ENCODE data around the gene SORD. TPM values are rescaled to one million over a fixed set of nuclear protein-coding genes. Genes with fewer than 3 reads are reported as not detected.

SORD gene
- total and polyA plus RNA-seq, 9 of the 15 experiments (the other 6 are each of a cell fraction or from before 2014, with no cell fraction given), result 5.9 to 79.2 (median 29.6) TPM

DNA sequence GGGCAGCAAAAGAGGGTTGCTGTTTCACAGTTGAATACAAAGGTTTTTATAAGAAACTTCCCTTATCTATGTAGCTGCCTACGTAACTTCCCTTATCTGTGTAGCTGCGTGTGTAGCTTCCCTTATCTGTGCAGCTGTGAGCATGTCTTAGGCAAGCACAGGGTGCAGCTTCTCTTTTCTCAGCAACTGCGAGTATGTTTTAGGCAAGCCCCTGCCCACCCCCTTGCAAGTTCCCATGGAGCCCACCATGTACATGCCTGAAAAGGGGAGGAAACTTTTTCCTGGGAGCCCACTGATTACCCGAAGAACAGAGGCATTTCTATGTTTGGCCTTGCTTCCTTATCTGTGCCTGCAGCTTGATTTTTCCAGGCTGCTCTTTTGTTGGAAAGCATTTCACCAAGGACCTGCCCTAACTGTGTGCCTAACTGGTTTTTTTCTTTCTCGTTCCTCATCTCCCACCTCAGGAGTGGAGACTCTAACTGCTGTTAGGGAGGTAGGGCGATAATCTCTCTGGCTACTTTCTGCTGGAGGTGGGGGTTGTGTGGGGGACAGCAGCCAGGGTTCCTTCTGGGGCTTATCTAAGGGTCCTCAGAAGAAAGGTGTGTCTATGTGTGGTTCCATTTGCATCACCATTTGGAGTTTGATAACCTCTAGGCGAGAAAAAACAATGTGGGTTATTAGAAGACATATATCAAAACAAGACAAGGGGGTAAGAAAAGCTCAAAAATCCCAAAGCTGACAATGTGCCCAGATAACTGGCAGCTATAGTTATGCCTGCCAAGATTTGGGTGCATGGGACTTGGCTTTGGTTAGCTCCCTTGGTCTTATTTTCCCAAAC is 26.0 kb downstream of the SORD start (continued):
- TF ChIP-seq SREBF1 (IDR thresholded peaks at IDR 0.05; ENCODE audit: borderline replicate concordance, low read depth, low read length), result no peak
- TF ChIP-seq, protein P1, sequence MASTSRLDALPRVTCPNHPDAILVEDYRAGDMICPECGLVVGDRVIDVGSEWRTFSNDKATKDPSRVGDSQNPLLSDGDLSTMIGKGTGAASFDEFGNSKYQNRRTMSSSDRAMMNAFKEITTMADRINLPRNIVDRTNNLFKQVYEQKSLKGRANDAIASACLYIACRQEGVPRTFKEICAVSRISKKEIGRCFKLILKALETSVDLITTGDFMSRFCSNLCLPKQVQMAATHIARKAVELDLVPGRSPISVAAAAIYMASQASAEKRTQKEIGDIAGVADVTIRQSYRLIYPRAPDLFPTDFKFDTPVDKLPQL (IDR thresholded peaks at IDR 0.05; ENCODE audit: extremely low read depth, insufficient read length), result no peak
- 0 out of 2 replicates have a peak, but pooled peaks have one; percentile 68 for TF ChIP-seq PHB2 (IDR thresholded peaks at IDR 0.05; ENCODE audit: low read depth)
- no peak for TF ChIP-seq ZNF253 (CRISPR knock-in tag; conservative IDR thresholded peaks at IDR 0.05)
- peak; percentile 97 for TF ChIP-seq SMARCE1 (IDR thresholded peaks at IDR 0.05)
- TF ChIP-seq, protein P2, sequence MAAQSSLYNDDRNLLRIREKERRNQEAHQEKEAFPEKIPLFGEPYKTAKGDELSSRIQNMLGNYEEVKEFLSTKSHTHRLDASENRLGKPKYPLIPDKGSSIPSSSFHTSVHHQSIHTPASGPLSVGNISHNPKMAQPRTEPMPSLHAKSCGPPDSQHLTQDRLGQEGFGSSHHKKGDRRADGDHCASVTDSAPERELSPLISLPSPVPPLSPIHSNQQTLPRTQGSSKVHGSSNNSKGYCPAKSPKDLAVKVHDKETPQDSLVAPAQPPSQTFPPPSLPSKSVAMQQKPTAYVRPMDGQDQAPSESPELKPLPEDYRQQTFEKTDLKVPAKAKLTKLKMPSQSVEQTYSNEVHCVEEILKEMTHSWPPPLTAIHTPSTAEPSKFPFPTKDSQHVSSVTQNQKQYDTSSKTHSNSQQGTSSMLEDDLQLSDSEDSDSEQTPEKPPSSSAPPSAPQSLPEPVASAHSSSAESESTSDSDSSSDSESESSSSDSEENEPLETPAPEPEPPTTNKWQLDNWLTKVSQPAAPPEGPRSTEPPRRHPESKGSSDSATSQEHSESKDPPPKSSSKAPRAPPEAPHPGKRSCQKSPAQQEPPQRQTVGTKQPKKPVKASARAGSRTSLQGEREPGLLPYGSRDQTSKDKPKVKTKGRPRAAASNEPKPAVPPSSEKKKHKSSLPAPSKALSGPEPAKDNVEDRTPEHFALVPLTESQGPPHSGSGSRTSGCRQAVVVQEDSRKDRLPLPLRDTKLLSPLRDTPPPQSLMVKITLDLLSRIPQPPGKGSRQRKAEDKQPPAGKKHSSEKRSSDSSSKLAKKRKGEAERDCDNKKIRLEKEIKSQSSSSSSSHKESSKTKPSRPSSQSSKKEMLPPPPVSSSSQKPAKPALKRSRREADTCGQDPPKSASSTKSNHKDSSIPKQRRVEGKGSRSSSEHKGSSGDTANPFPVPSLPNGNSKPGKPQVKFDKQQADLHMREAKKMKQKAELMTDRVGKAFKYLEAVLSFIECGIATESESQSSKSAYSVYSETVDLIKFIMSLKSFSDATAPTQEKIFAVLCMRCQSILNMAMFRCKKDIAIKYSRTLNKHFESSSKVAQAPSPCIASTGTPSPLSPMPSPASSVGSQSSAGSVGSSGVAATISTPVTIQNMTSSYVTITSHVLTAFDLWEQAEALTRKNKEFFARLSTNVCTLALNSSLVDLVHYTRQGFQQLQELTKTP (IDR thresholded peaks at IDR 0.05; ENCODE audit: low read depth in 1 of 2, partially characterized antibody in 2 of 2), result peak; percentile 64 to 72
- no peak for TF ChIP-seq TCFL5 (CRISPR knock-in tag; conservative IDR thresholded peaks at IDR 0.05)
- TF ChIP-seq ZNF436 (CRISPR knock-in tag; IDR thresholded peaks at IDR 0.05), result no peak
- TF ChIP-seq RBM17 (IDR thresholded peaks at IDR 0.05; ENCODE audit: borderline replicate concordance, low read depth, low read length), result no peak
- peak; percentile 89 for TF ChIP-seq MEIS2 (IDR thresholded peaks at IDR 0.05; ENCODE audit: partially characterized antibody)
- TF ChIP-seq ZNF75A (CRISPR knock-in tag; IDR thresholded peaks at IDR 0.05), result no peak
- TF ChIP-seq U2AF2 (optimal IDR thresholded peaks at IDR 0.05; ENCODE audit: low read depth, low read length), result no peak
- peak; percentile 93 for TF ChIP-seq MECOM (CRISPR knock-in tag; IDR thresholded peaks at IDR 0.05)
- TF ChIP-seq, protein P3, sequence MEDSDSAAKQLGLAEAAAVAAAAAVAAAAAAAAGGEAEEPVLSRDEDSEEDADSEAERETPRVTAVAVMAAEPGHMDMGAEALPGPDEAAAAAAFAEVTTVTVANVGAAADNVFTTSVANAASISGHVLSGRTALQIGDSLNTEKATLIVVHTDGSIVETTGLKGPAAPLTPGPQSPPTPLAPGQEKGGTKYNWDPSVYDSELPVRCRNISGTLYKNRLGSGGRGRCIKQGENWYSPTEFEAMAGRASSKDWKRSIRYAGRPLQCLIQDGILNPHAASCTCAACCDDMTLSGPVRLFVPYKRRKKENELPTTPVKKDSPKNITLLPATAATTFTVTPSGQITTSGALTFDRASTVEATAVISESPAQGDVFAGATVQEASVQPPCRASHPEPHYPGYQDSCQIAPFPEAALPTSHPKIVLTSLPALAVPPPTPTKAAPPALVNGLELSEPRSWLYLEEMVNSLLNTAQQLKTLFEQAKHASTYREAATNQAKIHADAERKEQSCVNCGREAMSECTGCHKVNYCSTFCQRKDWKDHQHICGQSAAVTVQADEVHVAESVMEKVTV (CRISPR knock-in tag; IDR thresholded peaks at IDR 0.05), result no peak
- no peak for TF ChIP-seq SLC30A9 (CRISPR knock-in tag; IDR thresholded peaks at IDR 0.05)
- TF ChIP-seq ZNF695 (CRISPR knock-in tag; IDR thresholded peaks at IDR 0.05), result no peak
- TF ChIP-seq RB1 (IDR thresholded peaks at IDR 0.05; ENCODE audit: low read depth), result no peak; the same call in 1 of the 2 replicates
- no peak for TF ChIP-seq ZNF121 (CRISPR knock-in tag; conservative IDR thresholded peaks at IDR 0.05)
- TF ChIP-seq, protein P4, sequence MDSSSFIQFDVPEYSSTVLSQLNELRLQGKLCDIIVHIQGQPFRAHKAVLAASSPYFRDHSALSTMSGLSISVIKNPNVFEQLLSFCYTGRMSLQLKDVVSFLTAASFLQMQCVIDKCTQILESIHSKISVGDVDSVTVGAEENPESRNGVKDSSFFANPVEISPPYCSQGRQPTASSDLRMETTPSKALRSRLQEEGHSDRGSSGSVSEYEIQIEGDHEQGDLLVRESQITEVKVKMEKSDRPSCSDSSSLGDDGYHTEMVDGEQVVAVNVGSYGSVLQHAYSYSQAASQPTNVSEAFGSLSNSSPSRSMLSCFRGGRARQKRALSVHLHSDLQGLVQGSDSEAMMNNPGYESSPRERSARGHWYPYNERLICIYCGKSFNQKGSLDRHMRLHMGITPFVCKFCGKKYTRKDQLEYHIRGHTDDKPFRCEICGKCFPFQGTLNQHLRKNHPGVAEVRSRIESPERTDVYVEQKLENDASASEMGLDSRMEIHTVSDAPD (CRISPR knock-in tag; IDR thresholded peaks at IDR 0.05), result no peak
- TF ChIP-seq SP1 (CRISPR knock-in tag; IDR thresholded peaks at IDR 0.05), result peak; percentile 80
- peak; percentile 44 for TF ChIP-seq TAF9B (IDR thresholded peaks at IDR 0.05; ENCODE audit: partially characterized antibody)

All from K562 (cell line).